Measurements from ENCODE around the gene TXK. TPM values are rescaled to one million over a fixed set of nuclear protein-coding genes. Genes with fewer than 3 reads are reported as not detected.

Gene TXK
- polyA plus RNA-seq, 1 of the 3 experiments (the other 2 are of a cell fraction): 0.61 TPM

DNA sequence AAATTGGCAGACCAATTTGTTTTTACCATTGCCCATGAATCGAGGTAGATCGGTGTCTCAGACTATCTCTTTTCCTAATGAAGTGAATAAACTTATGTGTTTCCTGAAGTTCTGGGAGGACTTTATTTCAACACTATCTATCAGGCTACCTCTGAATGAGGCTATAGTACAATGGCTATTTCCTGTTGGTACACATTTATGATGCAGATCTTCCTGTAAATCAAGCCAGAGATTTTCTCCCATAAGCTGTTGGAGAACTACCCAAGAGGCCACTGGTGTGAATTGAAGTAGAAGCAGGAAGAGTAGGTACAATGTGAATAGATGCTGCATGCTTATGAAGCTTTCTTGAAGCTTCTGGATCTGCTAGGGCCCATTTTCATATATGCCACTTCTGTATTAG is 16.0 kb downstream of the TXK start:
- no peaks in the 10 kb centered on the region for H3F3A ChIP-seq (replicated peaks; ENCODE audit: insufficient read depth)
- H3K36me3 ChIP-seq (replicated peaks in 1 of 2; ENCODE audit: control insufficient read depth in 1 of 2, insufficient read depth in 2 of 2, low read length in 1 of 2): no peaks in the 10 kb centered on the region
- H3K27ac ChIP-seq (ENCODE audit: low read depth in 2 of 2, low read length in 1 of 2): no peak overlapping the region
- H3K9ac ChIP-seq: no peak overlapping the region
- no peaks in the 10 kb centered on the region for H4K20me1 ChIP-seq (ENCODE audit: insufficient read depth)
- H3K4me1 ChIP-seq (ENCODE audit: control insufficient read depth in 1 of 2, insufficient read depth in 2 of 2, low read depth in 1 of 2, low read length in 1 of 2): peaks cover 0 to 5% of the 10 kb centered on the region in 2 experiments; a peak in 2 of 4 replicates
- no peak for DNase-seq
- ChIA-PET CTCF (interaction anchor here (0.8 to 1.2 kb wide), 4 partner anchors 9 to 450 kb away, joined by 3 to 4 read pairs (median 3); no protein-coding TSS in a partner anchor), POLR2A (no interaction called here)
- no peaks in the 10 kb centered on the region for H3K27me3 ChIP-seq (ENCODE audit: insufficient read depth)
- H2AFZ ChIP-seq (ENCODE audit: low read depth): no peak overlapping the region
- no peak overlapping the region for H3K4me2 ChIP-seq
- H3K9me3 ChIP-seq: no peaks in the 10 kb centered on the region
- no peaks in the 10 kb centered on the region for H3K9me2 ChIP-seq
- WGBS (ENCODE audit: low lambda C conversion rate): 81% methylated on average over 2 of the region's 2 CpGs
- TF ChIP-seq, protein P1, sequence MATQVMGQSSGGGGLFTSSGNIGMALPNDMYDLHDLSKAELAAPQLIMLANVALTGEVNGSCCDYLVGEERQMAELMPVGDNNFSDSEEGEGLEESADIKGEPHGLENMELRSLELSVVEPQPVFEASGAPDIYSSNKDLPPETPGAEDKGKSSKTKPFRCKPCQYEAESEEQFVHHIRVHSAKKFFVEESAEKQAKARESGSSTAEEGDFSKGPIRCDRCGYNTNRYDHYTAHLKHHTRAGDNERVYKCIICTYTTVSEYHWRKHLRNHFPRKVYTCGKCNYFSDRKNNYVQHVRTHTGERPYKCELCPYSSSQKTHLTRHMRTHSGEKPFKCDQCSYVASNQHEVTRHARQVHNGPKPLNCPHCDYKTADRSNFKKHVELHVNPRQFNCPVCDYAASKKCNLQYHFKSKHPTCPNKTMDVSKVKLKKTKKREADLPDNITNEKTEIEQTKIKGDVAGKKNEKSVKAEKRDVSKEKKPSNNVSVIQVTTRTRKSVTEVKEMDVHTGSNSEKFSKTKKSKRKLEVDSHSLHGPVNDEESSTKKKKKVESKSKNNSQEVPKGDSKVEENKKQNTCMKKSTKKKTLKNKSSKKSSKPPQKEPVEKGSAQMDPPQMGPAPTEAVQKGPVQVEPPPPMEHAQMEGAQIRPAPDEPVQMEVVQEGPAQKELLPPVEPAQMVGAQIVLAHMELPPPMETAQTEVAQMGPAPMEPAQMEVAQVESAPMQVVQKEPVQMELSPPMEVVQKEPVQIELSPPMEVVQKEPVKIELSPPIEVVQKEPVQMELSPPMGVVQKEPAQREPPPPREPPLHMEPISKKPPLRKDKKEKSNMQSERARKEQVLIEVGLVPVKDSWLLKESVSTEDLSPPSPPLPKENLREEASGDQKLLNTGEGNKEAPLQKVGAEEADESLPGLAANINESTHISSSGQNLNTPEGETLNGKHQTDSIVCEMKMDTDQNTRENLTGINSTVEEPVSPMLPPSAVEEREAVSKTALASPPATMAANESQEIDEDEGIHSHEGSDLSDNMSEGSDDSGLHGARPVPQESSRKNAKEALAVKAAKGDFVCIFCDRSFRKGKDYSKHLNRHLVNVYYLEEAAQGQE (IDR thresholded peaks at IDR 0.05; ENCODE audit: low read depth, low read length): no peak
- TF ChIP-seq MXI1 (IDR thresholded peaks at IDR 0.05; ENCODE audit: low read depth, low read length) (no peak), TCF12 (IDR thresholded peaks at IDR 0.05) (no peak), MEF2A (IDR thresholded peaks at IDR 0.05; ENCODE audit: borderline replicate concordance, low read depth) (no peak)
- TF ChIP-seq, protein P2, sequence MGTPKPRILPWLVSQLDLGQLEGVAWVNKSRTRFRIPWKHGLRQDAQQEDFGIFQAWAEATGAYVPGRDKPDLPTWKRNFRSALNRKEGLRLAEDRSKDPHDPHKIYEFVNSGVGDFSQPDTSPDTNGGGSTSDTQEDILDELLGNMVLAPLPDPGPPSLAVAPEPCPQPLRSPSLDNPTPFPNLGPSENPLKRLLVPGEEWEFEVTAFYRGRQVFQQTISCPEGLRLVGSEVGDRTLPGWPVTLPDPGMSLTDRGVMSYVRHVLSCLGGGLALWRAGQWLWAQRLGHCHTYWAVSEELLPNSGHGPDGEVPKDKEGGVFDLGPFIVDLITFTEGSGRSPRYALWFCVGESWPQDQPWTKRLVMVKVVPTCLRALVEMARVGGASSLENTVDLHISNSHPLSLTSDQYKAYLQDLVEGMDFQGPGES (IDR thresholded peaks at IDR 0.05; ENCODE audit: low read depth, low read length): no peak
- H3K79me2 ChIP-seq (ENCODE audit: insufficient read depth): no peaks in the 10 kb centered on the region
- no peak overlapping the region for H3K4me3 ChIP-seq (ENCODE audit: low read depth in 2 of 2, low read length in 1 of 2)

DNA sequence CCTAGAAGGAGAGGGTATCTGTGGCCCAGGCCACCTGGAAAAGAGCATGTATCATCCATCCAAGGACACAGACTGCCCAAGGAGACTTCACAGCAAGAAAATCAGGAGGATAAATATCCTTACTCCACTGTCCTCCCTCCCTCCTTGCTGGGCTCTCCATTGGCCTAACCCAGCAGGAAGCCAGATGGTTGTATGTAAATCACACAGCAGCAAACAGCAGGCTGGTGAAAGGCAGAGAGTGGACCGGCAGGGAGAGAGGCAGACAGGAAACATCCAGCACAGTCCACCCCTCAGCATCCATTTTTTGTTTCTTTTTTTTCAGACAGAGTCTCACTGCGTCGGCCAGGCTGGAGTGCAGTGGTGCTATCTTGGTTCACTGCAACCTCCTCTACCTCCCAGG is 17.5 kb downstream of the TXK start:
- peaks cover 8% of the 10 kb centered on the region for H3F3A ChIP-seq (replicated peaks; ENCODE audit: insufficient read depth)
- H3K9me3 ChIP-seq: no peaks in the 10 kb centered on the region
- H3K27me3 ChIP-seq (ENCODE audit: insufficient read depth): no peaks in the 10 kb centered on the region
- H3K4me3 ChIP-seq (ENCODE audit: low read depth in 2 of 2, low read length in 1 of 2): no peak overlapping the region
- H3K27ac ChIP-seq (ENCODE audit: low read depth in 2 of 2, low read length in 1 of 2): no peak overlapping the region
- H3K9ac ChIP-seq: no peak overlapping the region
- ChIA-PET POLR2A (no interaction called here), CTCF (no interaction called here)
- 97% methylated on average over 3 of the region's 3 CpGs for WGBS (ENCODE audit: low lambda C conversion rate)
- TF ChIP-seq GABPA (IDR thresholded peaks at IDR 0.05; ENCODE audit: low read depth): no peak
- TF ChIP-seq, protein P3, sequence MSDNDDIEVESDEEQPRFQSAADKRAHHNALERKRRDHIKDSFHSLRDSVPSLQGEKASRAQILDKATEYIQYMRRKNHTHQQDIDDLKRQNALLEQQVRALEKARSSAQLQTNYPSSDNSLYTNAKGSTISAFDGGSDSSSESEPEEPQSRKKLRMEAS (IDR thresholded peaks at IDR 0.05; ENCODE audit: low read depth): no peak
- TF ChIP-seq YY1 (IDR thresholded peaks at IDR 0.05; ENCODE audit: low read depth): no peak
- TF ChIP-seq, protein P4, sequence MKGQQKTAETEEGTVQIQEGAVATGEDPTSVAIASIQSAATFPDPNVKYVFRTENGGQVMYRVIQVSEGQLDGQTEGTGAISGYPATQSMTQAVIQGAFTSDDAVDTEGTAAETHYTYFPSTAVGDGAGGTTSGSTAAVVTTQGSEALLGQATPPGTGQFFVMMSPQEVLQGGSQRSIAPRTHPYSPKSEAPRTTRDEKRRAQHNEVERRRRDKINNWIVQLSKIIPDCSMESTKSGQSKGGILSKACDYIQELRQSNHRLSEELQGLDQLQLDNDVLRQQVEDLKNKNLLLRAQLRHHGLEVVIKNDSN (IDR thresholded peaks at IDR 0.05; ENCODE audit: borderline replicate concordance, low read depth): no peak
- TF ChIP-seq RAD21 (IDR thresholded peaks at IDR 0.05; ENCODE audit: low read length): no peak
- no peak for TF ChIP-seq SIN3A (IDR thresholded peaks at IDR 0.05; ENCODE audit: borderline replicate concordance, low read depth, low read length)
- TF ChIP-seq EZH2phosphoT487 (IDR thresholded peaks at IDR 0.05; ENCODE audit: borderline replicate concordance, low read depth): no peak
- no peak for TF ChIP-seq POLR2AphosphoS5 (IDR thresholded peaks at IDR 0.05; ENCODE audit: low read depth, low read length)
- TF ChIP-seq RCOR1 (IDR thresholded peaks at IDR 0.05; ENCODE audit: low read length): no peak
- no peak for TF ChIP-seq RFX5 (IDR thresholded peaks at IDR 0.05; ENCODE audit: low read length)
- TF ChIP-seq SMC3 (IDR thresholded peaks at IDR 0.05; ENCODE audit: low read depth, low read length): no peak
- TF ChIP-seq, protein P5, sequence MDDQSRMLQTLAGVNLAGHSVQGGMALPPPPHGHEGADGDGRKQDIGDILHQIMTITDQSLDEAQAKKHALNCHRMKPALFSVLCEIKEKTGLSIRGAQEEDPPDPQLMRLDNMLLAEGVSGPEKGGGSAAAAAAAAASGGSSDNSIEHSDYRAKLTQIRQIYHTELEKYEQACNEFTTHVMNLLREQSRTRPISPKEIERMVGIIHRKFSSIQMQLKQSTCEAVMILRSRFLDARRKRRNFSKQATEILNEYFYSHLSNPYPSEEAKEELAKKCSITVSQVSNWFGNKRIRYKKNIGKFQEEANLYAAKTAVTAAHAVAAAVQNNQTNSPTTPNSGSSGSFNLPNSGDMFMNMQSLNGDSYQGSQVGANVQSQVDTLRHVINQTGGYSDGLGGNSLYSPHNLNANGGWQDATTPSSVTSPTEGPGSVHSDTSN (IDR thresholded peaks at IDR 0.05): no peak
- no peak for TF ChIP-seq MXI1 (IDR thresholded peaks at IDR 0.05; ENCODE audit: low read depth, low read length)
- no peak for TF ChIP-seq RXRA (IDR thresholded peaks at IDR 0.05; ENCODE audit: borderline replicate concordance, low read depth)
- no peaks in the 10 kb centered on the region for H3K79me2 ChIP-seq (ENCODE audit: insufficient read depth)
- H3K4me1 ChIP-seq (ENCODE audit: control insufficient read depth in 1 of 2, insufficient read depth in 2 of 2, low read depth in 1 of 2, low read length in 1 of 2): peaks cover 0 to 17% of the 10 kb centered on the region in 2 experiments; a peak in 2 of 4 replicates
- no peaks in the 10 kb centered on the region for H4K20me1 ChIP-seq (ENCODE audit: insufficient read depth)
- H3K4me2 ChIP-seq: no peak overlapping the region
- H3K9me2 ChIP-seq: no peaks in the 10 kb centered on the region
- no peak overlapping the region for H2AFZ ChIP-seq (ENCODE audit: low read depth)
- no peaks in the 10 kb centered on the region for H3K36me3 ChIP-seq (replicated peaks in 1 of 2; ENCODE audit: control insufficient read depth in 1 of 2, insufficient read depth in 2 of 2, low read length in 1 of 2)
- DNase-seq: no peak
